Neural progenitor cell (in vitro differentiated cells): ENCODE measurements around the gene PATJ.

Source experiments
- EZH2 ChIP-seq: fragments of 200-600 bp; sonication (generic); IDR thresholded peaks from 2 replicates; pipeline ENCODE4 v1.6.1; 2017; ENCODE audit warnings: antibody characterized with exemption, mild to moderate bottlenecking, moderate library complexity
- TF ChIP-seq, protein P1 (sequence below): fragments of 200-600 bp; sonication (generic); IDR thresholded peaks from 2 replicates; pipeline ENCODE4 v1.5.1; 2017; ENCODE audit warnings: antibody characterized with exemption, mild to moderate bottlenecking

DNA sequence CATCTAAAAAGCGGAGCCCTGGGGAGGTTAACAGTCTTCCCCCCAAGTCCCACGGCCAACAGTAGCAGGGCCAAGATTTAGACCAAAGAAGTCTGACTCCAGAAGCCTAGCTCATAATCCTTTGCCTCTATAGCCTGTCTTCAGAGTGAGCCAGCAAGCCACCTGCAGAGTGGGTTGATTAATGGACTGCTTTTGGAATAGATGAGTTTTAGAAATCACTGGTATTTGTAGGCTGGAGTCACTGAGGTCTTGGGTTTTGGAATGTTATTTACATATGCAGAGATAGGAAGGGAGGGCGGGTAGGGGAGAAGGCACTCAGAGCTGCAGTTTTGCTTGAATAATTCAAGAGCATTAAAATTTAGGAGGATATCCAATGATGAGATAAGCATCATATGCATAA lies 361.6 kb downstream of the PATJ start:
- TF ChIP-seq, protein P1, sequence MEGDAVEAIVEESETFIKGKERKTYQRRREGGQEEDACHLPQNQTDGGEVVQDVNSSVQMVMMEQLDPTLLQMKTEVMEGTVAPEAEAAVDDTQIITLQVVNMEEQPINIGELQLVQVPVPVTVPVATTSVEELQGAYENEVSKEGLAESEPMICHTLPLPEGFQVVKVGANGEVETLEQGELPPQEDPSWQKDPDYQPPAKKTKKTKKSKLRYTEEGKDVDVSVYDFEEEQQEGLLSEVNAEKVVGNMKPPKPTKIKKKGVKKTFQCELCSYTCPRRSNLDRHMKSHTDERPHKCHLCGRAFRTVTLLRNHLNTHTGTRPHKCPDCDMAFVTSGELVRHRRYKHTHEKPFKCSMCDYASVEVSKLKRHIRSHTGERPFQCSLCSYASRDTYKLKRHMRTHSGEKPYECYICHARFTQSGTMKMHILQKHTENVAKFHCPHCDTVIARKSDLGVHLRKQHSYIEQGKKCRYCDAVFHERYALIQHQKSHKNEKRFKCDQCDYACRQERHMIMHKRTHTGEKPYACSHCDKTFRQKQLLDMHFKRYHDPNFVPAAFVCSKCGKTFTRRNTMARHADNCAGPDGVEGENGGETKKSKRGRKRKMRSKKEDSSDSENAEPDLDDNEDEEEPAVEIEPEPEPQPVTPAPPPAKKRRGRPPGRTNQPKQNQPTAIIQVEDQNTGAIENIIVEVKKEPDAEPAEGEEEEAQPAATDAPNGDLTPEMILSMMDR: no peak
- TF ChIP-seq EZH2: no peak
